GM03348 (cell line): ENCODE data around the gene CPSF4.
A peak's percentile ranks its signal among the peaks of the same experiment; 100 is the strongest.

Source experiments
- DNase-seq: peaks from one replicate; pipeline ENCODE4 v3.0.0; 2012; ENCODE audit warnings: low spot score

CPSF4 gene

DNA sequence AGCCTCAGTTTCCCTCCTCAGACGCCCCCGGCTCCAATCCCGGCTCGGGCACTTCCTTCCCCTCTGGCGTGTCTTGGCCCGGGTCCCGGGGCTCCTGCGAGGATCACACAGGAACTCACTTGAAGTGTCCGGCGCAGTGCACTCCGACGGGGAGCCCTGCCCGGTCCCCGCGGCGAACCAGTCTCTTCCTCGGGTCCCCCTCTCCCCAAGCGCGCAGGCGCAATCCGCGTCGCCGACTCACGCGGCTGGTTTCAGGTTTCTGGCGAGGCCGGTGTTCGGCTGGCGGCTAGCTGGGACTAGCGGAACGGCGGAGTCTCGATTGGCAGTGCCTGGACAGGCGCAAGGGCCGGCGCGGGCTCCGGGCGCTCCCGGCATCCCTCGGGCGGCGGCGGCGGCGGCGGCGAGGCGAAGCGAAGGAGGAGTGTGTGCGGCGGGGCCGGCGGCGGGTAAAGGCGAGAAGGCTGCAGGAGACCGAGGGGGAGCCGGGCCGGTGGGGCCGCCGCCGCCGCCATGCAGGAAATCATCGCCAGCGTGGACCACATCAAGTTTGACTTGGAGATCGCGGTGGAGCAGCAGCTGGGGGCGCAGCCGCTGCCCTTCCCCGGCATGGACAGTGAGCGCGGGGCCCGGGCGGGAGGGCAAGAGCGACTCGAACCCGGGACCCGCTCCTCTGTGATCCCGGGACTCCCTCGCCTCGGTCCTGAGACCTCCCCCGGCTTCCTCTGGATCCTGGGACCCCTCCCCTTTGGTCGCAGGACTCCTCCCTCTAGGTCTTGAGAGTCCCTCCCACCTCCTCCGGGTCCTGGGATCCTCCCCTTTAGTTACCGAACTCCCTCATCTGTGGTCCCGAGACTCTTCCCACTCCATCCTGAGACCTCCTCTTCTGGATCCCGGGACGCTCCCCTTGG lies at the start of gene CPSF4, which contains the start of gene PTCD1:
TSS of gene CPSF4 (plus strand) at position 371 of the 908 bp plus-strand sequence. CDS start at position 511, 140 bp downstream.
TSS of gene PTCD1 (minus strand) at position 226 of the 908 bp plus-strand sequence. CDS start 3,556 bp downstream, outside the sequence.
- peak; percentile 99 for DNase-seq

DNA sequence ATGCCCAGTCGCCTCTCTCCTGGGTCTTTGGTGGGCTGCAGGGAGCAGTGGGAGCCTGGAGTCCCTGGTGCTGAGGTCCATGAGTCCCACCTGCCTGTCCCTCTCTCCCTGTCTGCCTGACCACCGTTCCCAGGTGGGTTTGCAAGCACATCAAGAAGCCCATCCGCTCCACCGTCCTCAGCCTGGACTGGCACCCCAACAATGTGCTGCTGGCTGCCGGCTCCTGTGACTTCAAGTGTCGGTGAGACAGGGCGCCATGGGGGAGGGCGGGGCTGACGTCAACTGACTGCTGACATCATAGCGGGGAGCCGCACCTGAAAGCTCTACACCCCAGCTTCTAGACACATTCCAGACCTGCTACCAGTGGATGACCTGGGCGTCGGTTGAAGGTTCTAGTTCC lies 49.0 kb upstream of the CPSF4 start:
- no peak for DNase-seq

DNA sequence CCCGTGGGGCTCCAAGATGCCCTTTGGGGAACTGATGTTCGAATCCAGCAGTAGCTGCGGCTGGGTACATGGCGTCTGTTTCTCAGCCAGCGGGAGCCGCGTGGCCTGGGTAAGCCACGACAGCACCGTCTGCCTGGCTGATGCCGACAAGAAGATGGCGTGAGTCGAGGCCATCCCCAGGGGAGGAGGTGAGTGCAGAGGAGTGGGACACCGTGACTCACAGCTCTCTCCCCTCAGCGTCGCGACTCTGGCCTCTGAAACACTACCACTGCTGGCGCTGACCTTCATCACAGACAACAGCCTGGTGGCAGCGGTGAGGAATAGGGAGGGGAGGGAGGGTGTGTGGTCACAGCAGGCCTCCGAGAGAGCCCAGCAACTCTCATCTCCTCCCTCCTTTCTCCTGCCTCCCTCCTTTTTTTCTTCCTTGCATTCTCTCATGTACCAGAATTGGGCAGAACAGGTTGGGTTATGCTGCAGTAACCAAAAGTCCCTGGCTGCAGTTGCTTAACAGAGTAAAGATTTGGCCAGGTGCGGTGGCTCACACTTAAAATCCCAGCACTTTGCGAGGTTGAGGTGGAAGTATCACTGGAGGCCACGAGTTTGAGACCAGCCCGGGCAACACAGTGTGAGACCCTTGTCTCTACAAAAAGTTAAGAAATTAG lies 47.7 kb upstream of the CPSF4 start:
- DNase-seq: no peak

DNA sequence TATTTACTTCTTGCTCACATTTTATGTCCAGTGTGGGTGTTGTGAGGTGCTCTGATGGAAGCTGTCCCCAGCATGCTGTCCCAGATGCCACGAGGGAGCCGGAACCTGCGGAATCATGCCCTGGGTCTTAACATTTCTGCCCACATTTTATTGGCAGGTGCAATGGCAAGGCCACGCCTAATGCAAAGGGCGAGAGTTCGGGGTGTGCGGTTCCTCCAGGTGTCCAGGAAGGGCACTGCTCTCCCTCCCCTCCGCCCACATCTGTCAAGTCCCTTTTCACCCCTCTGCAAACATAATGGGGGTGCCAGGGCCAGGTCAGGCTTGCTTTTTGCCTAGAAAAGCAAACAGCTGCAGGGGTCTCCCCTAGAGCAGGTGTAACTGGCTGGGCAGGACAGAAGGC lies 46.7 kb upstream of the CPSF4 start:
- no peak for DNase-seq

DNA sequence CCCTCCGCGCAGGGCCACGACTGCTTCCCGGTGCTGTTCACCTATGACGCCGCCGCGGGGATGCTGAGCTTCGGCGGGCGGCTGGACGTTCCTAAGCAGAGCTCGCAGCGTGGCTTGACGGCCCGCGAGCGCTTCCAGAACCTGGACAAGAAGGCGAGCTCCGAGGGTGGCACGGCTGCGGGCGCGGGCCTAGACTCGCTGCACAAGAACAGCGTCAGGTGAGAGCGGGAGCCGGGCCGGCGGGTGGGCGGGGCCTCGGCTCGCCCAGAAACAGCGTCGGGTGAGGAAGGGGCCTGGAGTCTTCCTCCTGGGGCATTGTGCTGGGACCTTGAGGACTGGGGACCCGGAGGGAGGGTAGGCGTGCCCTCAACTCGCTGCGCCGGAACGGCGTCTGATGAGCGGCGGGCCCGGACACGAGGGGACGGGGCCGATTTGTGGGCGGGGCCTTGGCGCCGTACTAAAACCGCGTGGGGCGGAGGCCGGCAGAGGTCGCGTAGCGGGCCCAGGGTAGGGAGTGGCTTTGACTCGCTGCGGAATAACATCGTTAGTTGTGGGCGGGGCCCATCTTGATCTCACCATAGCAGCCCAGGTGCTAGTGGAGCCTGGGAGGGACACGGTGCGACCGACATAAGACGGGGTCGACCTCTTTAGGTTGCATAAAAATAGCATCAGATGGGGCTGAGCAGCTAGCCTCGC lies 45.9 kb upstream of the CPSF4 start:
- DNase-seq: peak; percentile 53

DNA sequence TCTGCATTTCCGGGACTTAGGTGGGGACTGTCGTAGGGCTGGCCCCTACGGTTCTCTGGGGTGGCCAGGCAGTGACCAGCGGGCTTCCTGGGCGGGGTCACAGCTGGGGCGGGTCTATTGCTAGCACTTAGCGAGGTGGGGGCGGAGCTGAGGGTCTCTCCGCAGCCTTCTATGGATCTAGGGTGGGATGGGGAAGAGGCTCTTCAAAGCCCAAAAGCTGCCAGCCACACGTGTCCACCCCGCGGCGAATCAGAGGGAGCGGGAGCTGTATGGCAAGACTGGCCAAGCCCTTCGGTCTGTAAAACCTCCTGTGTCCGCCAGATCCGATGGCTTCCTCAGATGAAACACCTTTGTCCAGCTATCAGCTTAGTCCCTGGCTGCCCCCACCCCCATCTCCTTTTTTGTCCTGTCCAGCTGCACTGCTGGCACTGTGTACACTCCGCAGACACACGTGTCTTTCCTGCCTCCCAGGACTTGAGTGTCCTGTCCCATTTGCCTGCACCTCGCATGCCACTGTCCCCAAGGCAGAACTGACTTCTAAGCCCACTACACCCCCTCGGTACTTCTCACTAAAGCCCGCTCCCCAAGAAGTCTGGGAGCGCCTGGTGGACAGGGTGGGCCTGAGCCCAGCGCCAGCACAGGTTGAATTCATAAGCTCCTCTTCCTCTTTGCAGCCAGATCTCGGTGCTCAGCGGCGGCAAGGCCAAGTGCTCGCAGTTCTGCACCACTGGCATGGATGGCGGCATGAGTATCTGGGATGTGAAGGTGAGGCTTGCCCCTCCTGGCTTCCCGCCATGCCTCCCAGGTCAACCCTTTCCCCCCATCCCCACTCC lies 45.2 kb upstream of the CPSF4 start:
- no peak for DNase-seq

DNA sequence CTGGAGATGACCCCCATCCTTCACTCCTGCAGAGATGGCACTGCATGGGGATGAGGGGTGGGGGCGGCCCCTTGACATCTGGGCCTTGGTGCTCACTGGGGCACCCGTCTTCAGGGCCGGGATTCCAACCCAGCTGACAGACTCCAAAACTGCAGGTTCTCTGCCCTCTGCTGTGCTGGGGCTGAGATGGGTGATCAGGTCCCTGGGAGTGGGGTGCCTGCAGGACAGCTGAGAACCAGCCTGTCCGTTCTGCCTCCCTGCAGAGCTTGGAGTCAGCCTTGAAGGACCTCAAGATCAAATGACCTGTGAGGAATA lies 44.6 kb upstream of the CPSF4 start:
- no peak for DNase-seq

DNA sequence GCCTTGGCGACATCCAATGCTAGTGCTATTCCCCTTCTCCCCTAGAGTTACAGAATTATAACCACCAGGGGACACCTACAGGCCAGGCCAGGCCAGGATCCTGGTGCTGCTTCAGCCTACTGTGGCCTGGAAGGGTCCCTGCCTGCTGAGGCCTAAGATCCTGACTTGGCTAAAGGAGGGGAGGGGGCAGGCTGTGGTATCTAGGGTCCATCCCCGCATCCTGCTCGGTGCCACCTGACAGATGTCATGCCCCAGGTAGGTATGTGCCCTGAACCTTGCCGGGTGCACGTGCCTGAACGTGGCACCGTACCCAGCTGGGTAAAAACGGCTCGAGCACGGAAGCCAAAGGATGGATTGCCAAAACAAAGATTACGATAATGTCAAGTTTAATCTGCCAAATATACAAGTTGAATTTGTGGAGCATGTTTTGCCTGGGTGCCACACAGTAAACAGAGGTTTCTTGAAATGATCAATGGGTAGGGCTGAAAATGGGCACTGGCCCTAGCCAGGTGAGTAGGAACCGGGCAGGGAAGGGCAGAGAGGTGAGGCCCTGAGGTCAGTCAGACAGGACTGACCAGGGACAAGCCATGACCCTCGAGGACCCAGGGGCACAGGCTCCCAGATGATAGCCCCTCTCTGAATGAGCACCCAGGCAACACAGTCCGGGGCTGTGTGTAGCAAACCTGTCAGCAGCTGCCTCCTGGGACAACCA lies 43.0 kb upstream of the CPSF4 start:
- DNase-seq: no peak

DNA sequence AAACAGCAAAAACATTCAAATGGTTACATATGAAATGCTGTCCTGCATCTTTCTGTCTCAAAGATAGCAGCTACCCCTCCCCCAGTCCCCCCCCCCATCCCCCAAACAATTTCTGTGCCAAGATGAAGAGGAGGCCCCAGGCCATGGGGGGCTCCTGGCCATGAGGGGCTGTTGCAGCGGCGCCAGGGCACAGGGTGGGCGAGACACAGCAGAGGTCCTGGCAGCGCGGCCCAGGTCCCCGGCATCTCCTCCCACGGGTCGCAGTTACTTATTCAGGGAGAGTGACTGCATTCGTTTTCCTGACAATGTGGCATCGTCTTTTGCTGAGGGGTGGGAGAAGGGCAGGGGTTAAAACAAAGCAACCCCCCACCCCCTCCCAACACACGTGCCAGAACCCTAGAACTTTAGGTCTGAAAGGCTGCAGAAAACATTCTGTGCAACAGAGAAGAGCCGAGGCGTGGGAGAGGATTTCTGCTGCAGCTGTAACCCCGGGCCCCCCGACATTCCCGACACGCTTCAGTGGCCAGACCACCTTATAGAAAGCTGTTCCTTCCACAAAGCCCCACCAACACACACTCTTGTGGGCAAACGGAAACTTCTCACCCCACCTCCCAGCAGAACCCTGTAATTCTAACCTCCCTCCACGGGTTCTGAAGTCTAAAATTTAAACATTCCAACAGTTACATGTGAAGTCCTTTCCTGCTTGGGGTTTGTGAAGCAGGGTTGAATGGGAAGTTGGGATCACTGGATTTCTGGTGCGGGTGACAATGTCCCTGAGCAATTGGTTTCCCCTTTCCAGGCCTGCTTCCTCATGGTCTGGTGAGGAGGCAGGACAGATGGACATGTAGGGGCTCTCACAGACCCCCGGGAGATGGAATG lies 42.1 kb upstream of the CPSF4 start:
- DNase-seq: no peak

DNA sequence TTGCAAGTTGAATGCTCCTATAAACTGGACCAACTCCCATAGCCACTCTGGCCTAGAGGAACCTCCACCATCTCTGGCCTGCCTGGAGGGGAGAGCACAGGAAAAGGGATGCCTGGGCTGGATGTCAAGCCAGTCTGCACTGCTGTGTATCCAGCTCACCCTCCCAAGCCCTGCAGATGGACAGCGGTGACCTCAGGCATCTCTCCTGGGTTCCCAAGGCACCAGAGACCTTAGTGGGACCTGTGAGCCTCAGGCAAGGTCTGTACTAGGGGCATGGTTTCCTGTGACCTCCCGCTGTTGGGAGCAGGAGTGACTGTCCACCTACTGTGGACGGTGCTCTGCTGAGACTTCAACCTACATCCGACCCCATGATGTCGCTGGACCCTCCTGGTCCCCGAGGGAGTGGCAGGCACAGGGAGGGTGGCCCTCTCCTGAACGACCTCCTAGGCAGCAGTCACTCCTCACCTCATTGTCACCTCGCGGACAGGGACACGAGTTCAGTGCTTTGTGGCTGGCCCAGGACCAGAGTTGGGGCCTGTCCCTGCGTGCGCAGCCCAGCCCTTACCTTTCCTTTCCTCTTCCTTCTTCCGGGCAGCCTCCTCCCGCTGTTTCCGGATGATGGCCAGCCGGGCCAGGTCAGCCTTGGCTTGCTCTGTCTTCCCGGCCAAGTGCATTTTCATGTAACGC lies 41.3 kb upstream of the CPSF4 start:
- no peak for DNase-seq

DNA sequence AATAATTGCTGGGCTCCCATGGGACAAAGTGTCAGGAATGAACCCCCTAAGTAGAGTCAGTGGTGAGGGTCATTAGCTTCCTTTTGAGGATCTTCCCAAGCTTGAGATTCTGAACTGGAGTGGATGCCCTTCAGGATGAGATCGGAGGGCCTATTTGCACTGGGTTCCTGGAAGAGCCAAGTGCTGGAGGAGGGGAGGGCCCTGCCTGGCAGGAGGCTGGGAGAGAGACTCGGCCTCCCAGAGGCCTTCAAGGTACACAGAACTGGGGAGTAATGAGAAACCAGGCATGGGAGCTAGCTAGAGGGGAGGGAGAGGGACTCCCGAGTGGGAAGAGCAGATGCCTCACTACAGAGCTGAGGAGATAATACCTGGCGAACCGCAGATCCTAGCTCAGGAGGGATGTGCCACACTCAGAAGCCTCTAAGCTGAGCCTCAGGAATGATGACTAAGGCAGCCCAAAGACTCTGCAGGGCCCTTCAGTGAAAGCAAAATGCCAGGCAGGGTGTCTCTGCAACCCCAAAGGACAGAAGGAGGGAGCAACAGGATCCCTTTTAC lies 39.8 kb upstream of the CPSF4 start:
- DNase-seq: no peak

DNA sequence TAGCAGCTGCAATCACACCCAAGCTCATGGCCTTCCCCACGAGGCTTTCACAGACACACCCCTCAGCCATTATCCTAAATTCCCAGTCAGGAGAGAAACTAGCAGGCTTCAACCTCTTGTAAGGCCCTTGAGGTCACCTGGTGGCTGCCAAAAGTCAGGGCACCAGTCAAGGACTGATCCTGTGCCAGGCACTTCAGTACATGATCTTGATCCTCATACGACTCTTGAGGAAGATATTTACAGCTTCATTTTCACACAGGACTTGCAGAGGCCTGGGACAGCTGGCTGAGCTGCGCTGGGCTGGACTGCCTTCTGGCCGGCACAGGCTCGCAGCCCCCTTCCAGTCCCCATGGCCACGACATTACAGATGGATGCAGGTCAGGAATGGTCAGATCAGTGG lies 39.1 kb upstream of the CPSF4 start:
- no peak for DNase-seq

DNA sequence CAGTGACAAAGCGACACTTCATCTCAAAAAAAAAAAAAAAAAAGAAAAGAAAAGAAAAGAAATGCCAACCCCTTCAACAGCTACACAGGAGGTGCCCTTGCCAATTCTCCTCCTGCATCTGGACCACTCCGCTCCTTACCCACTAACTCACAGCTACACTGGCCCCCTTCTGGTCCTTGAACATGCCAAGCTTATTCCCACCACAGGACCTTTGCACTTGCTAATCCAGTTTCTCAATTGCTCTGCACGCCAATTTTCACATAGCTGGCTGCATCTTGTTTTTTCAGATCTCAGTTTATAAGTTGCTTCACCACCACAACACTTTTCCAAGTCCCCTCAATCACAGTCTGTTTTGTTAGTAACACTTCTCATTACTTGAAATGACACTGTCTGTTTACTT lies 35.9 kb upstream of the CPSF4 start:
- DNase-seq: no peak

DNA sequence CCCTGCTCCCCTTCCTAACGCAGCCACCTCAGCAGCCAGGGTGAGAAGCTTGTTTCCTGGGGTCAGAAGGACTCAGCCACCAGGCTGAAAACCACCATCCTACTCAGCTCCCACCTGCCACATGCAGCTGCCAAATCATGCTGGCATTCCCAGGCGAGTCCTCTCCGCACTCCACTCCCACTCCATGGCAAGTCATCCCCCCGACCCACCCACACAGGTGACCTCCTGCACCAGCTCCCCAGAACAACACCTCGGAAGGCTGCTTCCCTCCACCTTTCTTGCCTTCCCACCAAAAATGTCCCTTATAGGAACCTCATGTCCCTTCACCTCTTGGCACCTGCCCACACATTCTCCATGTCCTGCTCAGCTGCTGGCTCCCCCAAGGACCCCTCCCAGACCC lies 35.0 kb upstream of the CPSF4 start:
- DNase-seq: no peak

DNA sequence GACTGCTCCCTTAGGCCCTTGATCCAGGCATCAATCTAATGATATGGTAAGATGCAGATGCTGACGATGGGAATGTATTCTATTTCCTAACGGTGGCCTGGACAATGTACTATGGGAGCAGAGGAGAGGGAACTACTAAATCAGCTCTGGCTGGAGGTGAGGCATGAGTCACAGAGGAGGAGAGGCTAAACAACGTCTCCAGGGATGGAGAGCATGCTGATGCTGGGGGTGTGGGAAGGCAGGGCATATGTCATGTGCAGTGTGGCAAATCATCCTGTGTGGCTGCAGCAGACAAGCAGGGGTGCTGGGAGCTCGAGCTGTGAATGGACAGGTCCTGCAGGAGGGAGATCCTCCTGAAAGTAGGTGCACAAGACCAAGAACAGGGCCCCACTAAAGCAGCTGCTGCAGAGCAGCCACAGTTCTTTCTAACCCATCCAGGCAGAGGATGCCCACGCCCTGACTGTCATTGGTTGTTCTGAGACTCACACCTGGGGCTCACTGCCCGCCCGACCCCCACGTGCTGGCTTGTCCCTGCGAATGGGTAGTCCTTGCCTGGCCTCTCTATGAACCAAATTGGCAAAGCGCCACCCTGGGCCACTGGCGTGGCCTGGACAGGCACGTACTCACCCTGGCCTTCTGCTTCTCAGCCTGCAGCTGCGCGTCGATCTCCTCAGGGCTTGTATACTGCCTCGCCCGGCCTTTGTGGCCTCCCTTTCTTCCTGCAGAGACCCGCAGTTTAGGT lies 34.3 kb upstream of the CPSF4 start:
- peak; percentile 41 for DNase-seq

DNA sequence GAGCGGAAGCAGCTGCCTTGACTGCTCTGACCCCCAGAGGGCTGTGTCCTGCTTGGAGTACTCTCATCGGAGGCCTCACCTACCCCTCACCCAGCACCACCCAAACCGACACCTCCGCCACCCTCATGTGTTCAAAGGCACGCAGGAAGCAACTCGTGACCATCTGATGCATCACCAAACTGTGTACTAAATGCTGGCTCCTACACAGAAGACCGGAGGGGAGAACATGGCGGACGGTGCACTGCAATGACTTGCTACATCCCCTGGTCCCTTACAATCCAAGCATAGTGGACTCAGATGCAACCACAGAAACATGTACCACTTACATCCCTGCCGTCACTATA lies 33.8 kb upstream of the CPSF4 start:
- DNase-seq: no peak

DNA sequence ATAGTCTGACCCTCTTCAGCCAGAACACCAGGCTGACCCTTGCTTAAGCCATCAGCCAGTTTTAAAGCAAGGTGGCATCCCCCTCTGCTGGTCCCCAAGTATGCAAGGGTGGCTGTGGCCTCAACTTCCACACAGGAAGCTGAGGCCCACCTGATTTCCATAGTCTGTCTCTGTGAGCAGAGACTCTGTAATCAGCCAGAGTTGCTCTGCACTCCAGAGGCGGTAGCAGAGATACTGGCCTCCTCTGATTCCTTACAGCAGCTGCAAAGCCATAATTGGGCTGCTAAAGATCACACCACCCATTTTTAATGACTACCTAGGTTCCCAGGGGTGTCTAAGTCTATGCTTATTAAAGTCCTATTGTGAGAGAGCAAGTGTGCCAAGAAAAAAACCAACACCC lies 32.2 kb upstream of the CPSF4 start:
- DNase-seq: no peak

DNA sequence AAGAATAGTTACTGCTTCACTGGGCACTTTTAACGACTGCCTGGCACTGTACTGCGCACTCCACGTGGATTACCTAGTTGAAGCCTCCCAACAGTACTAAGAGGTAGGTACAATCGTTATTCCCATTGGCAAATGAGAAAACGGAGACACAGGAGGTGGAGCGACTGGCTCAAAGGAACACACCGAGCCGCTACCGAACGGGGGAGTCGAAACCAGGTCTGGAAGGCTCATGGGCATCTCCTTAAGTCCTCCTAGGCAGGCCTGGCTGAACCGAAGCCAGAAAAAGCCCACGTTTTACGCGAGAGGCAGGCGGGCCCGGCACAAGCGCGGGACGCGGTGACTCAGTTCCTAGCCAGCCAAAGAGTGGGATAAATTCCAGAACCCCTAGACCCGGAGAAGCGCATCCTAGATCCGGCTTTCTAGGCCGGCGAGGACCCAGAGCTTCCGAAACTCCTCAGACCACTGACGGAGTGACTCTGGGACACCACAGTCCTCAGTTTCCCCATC lies 30.8 kb upstream of the CPSF4 start:
- peak; percentile 88 for DNase-seq
